Left lung (tissue), 10 donors: ENCODE results near the gene PRSS57. TPM values are rescaled to one million over a fixed set of nuclear protein-coding genes. Genes with fewer than 3 reads are reported as not detected.

Experiments
- ATAC-seq: fragments of 200-7000 bp; cut with Tn5 transposase; one replicate; pipeline ENCODE4 v1.9.1; 2020; ENCODE audit warnings: moderate library complexity
- DNase-seq, 4 donors: peaks; one replicate each; pipeline ENCODE4 v3.0.0-alpha.2; 2013 to 2020
- H3K27ac ChIP-seq, 2 donors: fragments of 200-600 bp; sonication (generic) in 1 of 2; one replicate each; pipeline versions ENCODE4 v1.5.0 to v1.8.0; 2020 to 2021
- H3K27me3 ChIP-seq, 2 donors: fragments of 200-600 bp; sonication (generic) in 1 of 2; one replicate each; pipeline versions ENCODE4 v1.5.0 to v1.8.0; 2020 to 2021
- H3K36me3 ChIP-seq, 2 donors: fragments of 200-600 bp; sonication (generic) in 1 of 2; one replicate each; pipeline versions ENCODE4 v1.5.0 to v1.8.0; 2020 to 2021
- H3K4me1 ChIP-seq, 2 donors: fragments of 200-600 bp; one replicate each; pipeline ENCODE4 v1.8.0; 2021
- H3K4me3 ChIP-seq, 2 donors: fragments of 200-600 bp; sonication (generic) in 1 of 2; one replicate each; pipeline versions ENCODE4 v1.5.0 to v1.8.0; 2020 to 2021; ENCODE audit warnings: mild to moderate bottlenecking in 1 of 2
- H3K9me3 ChIP-seq, 2 donors: fragments of 200-600 bp; sonication (generic) in 1 of 2; one replicate each; pipeline versions ENCODE4 v1.5.0 to v1.8.0; 2020 to 2021
- intact Hi-C, 2 donors: fragments of 100-400 bp; cut with DNase I; formaldehyde crosslinking; loops; one replicate each; pipeline versions ENCODE4 v1.11.2 to v1.14.2; 2022
- polyA plus RNA-seq, 6 donors: library from polyadenylated mRNA; unstranded; fragments of 120-200 nt; gene quantifications; one replicate each; pipeline ENCODE4 v1.2.1, GENCODE V29; 2013; ENCODE audit not compliant: insufficient read length in 6 of 6
- total RNA-seq, 2 donors: library from RNA; stranded (reverse); fragmentation: NEBNext Ultra II Directional; extraction: Animal tissue kit (Norgen Biotek cat#: 25700); gene quantifications; one replicate each; pipeline ENCODE4 v1.2.1, GENCODE V29; 2021
- TF ChIP-seq, protein P1 (sequence below), 2 donors: fragments of 200-600 bp; sonication (generic) in 1 of 2; IDR thresholded peaks; one replicate each; pipeline versions ENCODE4 v1.5.0 to v1.8.0; 2021; ENCODE audit warnings: antibody characterized with exemption in 2 of 2
- donor health status: DM: no; HTN: yes; CAD: no.
- donor health status: DM: no; HTN: no; CAD: no.

The PRSS57 gene
- total and polyA plus RNA-seq, 8 donors = 0.15 to 0.50 (median 0.29) TPM; not detected in 2

DNA sequence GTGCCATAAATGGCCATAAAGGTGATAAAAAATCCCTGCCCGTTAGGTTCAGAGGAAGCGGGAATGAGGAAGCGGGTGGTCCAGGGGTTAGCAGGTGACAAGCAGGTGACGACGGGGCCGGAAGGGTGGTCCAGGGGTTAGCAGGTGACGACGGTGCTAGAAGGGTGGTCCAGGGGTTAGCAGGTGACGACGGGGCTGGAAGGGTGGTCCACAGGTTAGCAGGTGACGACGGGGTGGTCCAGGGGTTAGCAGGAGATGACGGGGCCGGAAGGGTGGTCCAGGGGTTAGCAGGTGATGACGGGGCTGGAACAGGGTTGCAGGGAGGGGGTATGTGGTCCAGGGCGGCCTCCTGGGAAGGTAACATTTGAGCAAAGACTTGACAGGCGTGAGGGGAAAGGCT is 6.3 kb downstream of the PRSS57 start:
- H3K9me3 ChIP-seq = no peaks in the 10 kb centered on the region
- DNase-seq (no peak), ATAC-seq (no peak)
- H3K4me3 ChIP-seq = no peak overlapping the region
- intact Hi-C loops = no loop called here
- TF ChIP-seq, protein P1, sequence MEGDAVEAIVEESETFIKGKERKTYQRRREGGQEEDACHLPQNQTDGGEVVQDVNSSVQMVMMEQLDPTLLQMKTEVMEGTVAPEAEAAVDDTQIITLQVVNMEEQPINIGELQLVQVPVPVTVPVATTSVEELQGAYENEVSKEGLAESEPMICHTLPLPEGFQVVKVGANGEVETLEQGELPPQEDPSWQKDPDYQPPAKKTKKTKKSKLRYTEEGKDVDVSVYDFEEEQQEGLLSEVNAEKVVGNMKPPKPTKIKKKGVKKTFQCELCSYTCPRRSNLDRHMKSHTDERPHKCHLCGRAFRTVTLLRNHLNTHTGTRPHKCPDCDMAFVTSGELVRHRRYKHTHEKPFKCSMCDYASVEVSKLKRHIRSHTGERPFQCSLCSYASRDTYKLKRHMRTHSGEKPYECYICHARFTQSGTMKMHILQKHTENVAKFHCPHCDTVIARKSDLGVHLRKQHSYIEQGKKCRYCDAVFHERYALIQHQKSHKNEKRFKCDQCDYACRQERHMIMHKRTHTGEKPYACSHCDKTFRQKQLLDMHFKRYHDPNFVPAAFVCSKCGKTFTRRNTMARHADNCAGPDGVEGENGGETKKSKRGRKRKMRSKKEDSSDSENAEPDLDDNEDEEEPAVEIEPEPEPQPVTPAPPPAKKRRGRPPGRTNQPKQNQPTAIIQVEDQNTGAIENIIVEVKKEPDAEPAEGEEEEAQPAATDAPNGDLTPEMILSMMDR (IDR thresholded peaks at IDR 0.05) = no peak
- H3K36me3 ChIP-seq = no peaks in the 10 kb centered on the region
- no peaks in the 10 kb centered on the region for H3K27me3 ChIP-seq
- no peak overlapping the region for H3K27ac ChIP-seq
- no peaks in the 10 kb centered on the region for H3K4me1 ChIP-seq

- H3K4me3 ChIP-seq = no peak overlapping the region
- no peaks in the 10 kb centered on the region for H3K4me1 ChIP-seq
- no peaks in the 10 kb centered on the region for H3K27me3 ChIP-seq
- ATAC-seq (no peak), DNase-seq (no peak)
- TF ChIP-seq, protein P1 (IDR thresholded peaks at IDR 0.05) = no peak
- H3K36me3 ChIP-seq = no peaks in the 10 kb centered on the region
- no peak overlapping the region for H3K27ac ChIP-seq
- H3K9me3 ChIP-seq = no peaks in the 10 kb centered on the region
- intact Hi-C loops = no loop called here
Measured at GRCh38 chr19:688214-688613, 7.0 kb downstream of the PRSS57 start.

DNA sequence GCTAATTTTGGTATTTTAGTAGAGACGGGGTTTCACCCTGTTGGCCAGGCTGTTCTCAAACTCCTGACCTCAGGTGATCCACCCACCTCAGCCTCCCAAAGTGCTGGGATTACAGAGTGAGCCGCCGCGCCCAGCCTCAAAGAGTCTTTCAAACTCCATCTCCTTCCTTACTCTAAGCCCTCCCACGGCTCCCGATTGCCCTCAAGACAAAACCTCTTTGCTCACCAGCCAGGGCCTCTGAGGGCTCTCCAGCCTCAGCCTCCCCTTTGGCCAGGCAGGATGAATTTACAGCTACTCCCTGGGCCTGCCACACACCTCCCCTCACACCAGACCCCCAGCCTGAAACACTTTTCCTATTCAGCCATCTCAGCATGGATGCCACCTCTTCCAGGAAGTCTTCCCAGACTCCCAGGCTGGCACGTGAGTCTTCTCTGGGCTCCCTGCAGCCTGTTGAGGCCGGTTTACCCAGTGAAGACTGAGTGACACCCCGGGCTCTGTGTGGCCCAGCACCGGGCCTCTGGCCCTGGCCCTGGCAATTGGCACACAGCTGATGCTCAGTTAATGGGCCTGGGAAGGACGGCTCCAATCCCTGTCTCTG is 7.6 kb downstream of the PRSS57 start:
- TF ChIP-seq, protein P1 (IDR thresholded peaks at IDR 0.05) = no peak
- no peaks in the 10 kb centered on the region for H3K9me3 ChIP-seq

DNA sequence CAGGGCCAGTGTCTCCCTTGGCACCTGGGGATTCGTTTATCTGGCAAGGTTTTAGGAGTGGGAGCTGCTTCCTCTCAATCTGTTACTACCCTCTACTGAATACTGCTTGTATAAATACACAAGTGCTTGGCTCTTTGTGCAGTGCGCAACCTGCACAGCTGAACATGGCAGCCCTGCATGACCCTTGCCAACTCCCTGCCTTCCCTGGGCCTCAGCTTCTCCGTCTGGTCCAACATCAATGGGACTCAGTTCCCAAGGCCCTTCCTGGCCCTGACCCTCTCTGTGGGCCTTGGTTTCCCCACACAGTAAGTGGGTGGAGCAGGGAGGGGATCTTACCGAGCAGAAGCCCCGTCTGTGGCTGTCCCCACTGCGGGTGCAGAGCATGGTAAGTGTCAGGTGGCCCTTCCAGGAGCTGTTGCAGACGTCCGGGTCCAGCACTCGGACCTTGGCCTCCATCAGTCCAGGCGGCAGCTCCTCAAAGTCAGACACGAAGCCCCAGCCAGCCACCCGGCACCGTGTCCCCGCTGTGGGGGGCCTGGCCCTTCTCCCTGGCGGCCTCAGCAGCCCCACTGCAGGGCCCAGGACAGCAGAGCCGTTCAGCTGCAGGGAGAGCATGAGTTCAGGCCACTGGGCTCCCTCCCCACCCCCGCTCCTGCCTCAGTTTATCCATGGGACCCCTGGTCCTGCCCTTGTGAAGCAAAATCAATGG is 8.5 kb downstream of the PRSS57 start:
- Histone ChIP-seq H3K36me3 (no peaks in the 10 kb centered on the region), H3K9me3 (no peaks in the 10 kb centered on the region), H3K27me3 (no peaks in the 10 kb centered on the region), H3K4me3 (no peak overlapping the region), H3K27ac (no peak overlapping the region), H3K4me1 (peaks cover 0 to under 1% of the 10 kb centered on the region in 2 donors)
- ATAC-seq (no peak), DNase-seq (no peak)
- TF ChIP-seq, protein P1 (IDR thresholded peaks at IDR 0.05) = no peak
- intact Hi-C loops = no loop called here

More for the DNA sequence above, 7.6 kb downstream of the PRSS57 start:
- intact Hi-C loops = no loop called here
- H3K4me1 ChIP-seq = no peaks in the 10 kb centered on the region
- no peaks in the 10 kb centered on the region for H3K27me3 ChIP-seq
- DNase-seq = no peak
- ATAC-seq = no peak
- H3K27ac ChIP-seq = no peak overlapping the region
- H3K36me3 ChIP-seq = no peaks in the 10 kb centered on the region
- no peak overlapping the region for H3K4me3 ChIP-seq

- Histone ChIP-seq H3K4me3 (no peak overlapping the region), H3K9me3 (no peaks in the 10 kb centered on the region), H3K27ac (no peak overlapping the region), H3K27me3 (no peaks in the 10 kb centered on the region), H3K36me3 (no peaks in the 10 kb centered on the region), H3K4me1 (peaks cover 0 to 7% of the 10 kb centered on the region in 2 donors)
- intact Hi-C loops = no loop called here
- no peak for DNase-seq
- TF ChIP-seq, protein P1 (IDR thresholded peaks at IDR 0.05) = no peak
- no peak for ATAC-seq
Measured at GRCh38 chr19:685454-685931, 9.8 kb downstream of the PRSS57 start.
